T1000 (cell line): ENCODE results near the gene MANF.
"Not testable (repeated sequence)": the region's sequence is repeated elsewhere in the genome, so short reads cannot be mapped to it uniquely, and the experiment has no call there.

Experiments
- DNase-seq: peaks from one replicate; lab custom pipeline; 2025; ENCODE audit warnings: mixed read lengths; lab: John Stamatoyannopoulos, UW

MANF gene

DNA sequence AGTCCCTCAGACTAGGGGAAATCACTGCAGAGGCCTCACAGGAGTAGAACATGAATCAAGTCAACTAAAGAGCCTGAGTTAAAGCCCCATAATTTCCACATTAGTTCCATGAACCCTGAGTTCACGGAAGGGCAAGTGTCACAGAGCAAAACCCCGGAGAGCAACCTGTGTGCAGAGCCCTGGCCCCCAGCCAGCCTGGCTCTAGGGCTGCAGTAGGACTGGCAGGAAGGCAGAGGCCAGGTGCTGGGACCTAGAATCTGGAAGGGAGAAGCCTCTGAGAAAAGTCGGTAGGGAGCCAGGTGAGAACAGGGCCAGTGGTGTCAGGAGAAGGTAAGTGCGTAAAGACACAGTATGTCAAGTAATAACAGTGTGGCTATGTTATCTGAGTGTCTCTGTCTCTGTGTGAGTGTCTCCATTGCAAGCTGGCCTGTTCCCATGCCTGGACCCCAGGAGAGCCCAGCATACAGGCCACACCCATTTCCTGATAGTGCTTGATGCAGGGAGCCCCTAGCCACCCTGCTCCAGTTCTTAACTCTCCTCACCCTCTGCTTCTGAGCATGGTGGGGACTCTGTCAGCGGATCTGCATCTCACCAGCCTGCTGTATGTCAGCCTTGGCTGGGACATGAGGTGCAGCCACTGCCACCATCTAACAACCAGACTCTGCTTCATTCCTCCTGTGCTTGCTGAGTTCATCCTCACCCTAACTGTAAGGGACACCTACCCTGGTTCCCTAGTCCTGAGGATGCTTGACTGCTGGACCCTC is 11.3 kb upstream of the MANF start:
- no peak for DNase-seq

DNA sequence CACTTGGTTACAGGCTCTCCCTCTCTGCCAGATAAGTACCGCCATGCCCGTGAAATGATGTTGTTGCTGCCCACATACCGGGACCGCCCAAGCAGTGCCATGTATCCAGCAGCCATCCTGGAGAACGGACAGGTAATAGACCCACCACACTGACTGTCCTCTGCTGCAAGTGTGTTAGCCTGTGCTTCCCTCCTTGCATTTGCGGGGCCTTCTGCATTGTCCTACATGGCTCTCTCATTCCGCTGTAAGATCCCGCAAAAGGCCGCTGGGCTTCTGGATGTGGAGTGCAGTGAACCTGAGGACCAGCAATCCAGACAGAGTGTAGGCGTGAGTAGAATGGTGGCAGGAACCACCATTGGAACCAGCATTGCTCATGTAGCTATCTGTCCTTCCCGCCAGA is 10.6 kb upstream of the MANF start:
- DNase-seq = no peak

DNA sequence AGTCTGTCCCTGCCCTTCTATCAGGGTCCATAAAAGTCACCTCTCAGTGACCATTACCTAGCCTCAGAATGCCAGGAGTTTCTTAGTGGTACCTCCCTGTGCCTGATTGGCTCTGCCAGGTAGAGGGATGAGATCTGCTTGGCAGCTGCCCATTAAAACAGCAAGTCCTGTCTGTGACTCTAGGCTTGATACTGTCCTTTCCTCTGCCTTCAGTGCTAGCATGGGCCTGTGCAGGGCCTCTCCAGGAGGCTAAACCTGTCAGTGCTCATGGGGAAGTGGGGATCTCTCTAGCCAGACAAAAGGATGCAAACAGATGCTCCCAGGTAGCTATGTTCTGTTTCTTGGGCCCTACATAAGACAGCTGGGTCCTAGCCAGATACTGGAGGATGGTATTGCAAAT is 10.0 kb upstream of the MANF start:
- no peak for DNase-seq

DNA sequence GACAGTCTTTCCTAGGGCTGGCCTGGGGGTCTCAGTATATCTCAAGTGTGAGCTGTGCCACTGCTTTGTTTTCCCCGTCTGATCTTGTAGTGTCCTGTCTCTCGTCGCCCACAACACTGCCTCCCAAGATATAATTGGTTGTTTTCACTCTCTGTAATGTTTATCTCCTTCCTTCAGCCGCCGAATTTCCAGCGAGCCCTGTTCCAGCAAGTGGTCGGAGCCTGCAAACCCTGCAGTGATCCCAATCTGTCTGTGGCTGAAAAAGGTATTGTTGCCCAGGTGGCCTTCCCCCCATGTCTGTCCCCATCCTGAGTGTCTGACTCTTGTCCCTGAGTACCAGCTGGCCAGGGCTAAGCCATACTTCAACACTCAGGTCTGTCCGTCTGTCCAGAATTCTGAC is 9.5 kb upstream of the MANF start:
- DNase-seq = no peak

DNA sequence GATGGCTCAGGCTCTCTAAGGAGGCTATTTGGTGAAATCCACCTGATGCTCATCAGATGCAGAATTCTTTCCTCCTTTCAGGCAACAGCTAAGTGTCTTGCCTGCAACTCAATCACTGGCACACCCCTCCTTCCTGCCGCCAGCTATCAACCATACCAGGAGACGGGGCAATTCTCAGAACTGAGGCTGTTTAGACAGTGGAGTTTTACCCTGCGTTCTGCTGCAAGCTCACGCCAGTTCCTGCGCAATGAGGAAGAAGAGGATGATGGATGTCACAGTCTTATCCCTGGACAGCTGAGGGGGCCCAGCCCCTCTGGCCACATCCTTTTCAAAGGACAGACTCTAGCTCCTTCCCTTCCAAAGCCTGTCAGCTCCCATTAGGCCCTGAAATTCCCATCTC is 7.0 kb upstream of the MANF start:
- DNase-seq = no peak

DNA sequence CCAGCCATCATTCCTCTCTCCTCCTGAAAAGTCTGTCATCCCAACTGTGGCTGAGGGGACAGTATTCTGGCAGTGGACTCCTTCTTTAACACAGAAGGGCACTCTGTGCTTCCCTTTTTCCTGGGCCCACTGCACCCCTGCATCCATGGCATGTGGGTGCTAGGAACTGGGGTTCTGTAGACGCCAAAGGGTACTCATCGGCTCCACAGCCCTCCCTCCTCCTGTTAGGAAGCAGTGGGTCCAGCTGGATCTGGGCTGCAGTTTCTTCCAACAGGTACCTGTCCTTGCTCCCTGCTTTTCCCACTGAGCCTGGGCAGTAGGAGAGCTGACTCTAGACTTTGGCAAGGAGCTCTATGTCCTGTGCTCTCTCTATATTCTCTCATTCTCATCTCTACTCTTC is 6.4 kb upstream of the MANF start:
- no peak for DNase-seq

DNA sequence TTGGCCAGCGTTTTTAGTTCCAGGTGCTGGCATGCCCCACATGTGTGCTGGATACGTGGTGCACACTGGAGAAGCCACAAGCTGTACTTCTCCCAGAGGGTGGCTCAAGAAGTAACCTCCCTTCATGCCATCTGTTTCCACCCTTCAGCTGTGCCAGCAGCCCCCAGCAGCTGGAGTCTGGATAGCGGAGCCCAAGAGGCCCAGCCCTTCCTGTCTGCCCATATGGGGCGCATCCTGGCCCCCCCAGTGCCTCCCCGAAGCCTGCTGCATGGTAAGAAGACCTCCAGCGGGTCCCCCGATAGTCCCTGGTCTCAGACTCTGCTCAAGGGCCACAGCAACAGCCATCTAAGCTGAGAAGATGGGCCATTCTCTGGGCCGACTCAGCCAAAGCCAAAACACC is 5.8 kb upstream of the MANF start:
- DNase-seq = no peak

DNA sequence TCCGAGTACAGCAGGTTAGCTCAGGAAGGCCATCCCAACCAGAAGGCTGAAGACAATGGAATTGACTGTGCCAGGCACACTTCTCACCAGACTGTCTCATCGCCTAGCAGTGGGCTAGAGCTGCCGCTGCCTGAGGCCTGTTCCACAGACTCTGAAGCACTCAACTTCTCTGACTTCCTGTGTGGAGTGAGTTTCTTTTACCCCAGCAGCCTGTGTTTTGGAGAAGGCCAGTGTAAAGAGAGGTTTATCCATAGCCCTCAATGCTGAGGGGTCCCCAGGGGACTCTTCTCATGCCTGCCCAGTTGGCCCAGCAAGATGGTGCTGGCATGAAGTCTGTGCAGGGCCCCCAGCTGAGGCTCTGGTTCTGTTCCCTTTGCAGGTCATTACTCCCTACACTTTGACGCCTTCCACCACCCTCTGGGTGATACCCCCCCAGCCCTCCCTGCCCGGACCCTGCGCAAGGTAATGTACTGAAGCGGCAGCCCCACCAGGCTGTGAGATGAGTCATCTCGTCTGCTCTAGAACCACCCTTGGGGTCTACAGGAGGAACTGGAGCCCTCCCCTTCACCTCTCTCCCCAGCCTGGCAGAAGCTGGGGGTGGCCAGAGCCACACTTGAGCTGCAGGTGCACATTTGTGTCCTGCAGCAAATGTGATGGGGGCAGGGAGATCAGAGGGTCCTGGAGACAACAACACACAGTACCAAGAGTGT is 5.2 kb upstream of the MANF start:
- DNase-seq = no peak

DNA sequence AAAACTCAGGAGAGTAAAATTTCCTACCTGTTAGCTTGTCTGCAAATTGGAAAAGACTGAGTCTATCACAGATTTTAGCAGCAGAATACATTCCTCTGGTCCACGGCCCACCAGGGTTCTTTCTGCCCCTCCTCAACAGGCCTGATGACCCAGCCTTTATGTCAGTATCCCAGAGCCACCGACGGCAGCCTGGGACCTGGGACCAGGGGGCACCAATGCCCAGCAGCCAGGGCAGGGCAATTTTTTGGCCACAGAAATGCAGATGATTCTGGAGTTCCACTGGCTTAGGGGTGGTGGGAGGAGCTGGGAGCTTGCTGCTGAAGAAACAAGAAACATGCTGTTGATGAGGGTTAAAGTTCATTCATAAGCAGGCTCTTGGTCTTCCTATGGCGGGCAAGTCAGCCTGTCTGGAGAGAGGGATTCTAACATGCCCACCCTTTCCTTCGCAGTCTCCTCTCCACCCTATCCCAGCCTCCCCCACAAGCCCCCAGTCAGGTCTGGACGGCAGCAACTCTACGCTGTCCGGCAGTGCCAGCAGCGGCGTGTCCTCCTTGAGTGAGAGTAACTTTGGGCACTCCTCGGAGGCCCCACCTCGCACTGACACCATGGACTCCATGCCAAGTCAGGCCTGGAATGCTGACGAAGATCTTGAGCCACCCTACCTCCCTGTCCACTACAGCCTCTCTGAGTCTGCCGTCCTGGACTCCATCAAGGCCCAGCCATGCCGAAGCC is 4.3 kb upstream of the MANF start:
- DNase-seq = no peak

DNA sequence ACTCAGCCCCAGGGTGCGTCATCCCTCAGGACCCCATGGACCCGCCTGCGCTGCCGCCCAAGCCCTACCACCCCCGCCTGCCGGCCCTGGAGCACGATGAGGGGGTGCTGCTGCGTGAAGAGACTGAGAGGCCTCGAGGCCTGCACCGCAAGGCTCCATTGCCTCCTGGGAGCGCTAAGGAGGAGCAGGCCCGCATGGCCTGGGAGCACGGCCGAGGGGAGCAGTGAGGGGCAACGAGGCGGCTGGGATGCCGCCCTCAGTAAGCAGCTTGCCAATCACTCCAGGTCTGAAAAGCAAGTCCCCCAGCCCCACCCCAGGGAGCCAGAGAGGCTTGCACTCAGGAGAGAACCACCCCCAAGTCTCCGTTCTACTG is 3.8 kb upstream of the MANF start:
- no peak for DNase-seq

DNA sequence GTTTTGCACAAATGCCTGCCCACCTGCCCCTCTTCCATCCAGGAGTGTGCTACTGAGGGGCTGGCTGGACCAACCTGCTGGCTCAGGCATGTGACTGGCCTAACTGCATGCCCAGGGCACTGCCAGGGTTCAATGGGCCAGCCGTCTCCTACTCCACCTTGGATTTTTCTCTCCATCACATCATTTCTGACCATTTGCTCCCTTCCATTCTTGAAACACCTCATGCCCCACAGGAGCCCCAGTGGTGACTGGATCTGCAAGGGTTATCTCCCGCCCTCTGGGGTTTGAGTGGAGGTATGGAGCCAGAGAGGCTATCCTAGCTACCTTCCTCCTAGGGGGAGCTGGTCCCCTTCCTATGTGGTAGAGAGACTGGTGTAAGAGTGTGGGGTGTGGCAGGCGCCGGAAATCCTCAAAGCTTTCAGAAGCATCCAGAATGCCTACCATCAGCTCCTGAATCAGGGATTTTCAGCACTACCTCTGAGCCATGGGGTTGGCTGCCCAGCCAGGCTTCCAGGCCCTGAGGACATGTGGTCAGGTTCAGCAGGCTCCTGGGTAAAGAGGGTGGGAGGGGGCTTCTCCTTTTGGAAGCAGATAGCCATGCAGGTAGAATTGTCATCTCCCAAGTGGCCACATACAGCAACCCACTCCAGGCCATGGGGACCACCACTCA is 2.9 kb upstream of the MANF start:
- no peak for DNase-seq

DNA sequence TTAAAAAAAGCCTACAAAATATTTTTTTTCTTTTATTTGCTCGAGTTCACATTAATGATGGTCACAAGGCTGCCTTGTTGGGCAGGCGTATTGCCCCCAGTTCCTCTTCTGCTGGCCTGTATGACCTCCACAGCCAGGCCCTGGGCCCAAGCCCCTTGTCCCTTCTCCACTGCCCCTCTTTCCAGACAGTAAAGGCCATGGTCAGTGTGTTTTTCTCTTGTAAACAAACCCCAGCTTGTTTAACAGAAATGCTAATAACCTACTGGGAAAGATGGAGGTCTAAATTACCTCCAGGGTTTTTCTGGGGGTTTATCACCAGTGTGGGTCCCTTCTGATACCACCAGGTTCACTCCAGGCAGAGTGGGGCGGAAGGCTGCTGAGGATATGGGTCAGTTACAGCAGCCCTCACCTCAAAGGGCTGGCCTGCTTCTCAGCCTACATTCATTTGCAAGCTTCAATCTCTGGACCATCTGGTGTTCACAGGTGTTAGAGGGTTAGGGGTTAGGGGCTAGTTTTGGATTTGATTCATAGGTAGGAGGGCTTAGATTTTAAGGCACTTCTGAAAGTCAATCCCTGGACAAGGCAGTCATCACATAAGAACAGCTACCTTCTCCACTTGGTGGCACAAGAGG is 2.0 kb upstream of the MANF start:
- DNase-seq = no peak

DNA sequence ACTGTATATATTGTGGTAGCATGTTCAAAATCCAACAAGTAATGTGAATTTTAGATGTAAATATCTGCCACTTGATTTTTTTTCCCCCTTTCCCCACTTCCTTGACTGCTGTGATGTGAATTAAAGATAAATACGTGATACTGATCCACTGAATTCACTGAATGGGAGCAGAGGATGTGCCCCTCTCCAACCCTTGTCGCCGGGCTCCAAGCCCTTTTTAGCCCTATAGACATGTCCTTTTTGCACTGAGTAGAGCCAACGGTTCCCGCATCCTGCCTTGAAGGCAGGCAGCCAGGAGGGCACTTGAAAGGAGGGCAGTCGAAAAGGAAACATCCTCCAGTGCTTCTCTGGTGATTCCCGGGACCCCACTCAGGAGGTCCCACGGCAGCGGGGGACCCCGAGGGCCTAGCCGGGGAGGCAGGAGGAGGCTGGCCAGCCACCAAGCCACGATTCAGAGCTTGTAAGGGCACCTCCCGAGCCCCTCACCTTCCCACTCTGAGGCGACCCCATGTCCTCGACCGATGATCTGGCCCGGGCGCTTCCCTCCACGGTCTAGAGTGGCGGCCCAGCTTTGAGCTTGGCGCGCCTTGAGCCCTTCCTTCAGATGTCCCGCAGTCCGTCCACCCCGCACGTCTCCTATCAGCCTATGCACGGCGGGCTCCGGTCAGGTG is 901 bp upstream of the MANF start:
- DNase-seq = no peak

DNA sequence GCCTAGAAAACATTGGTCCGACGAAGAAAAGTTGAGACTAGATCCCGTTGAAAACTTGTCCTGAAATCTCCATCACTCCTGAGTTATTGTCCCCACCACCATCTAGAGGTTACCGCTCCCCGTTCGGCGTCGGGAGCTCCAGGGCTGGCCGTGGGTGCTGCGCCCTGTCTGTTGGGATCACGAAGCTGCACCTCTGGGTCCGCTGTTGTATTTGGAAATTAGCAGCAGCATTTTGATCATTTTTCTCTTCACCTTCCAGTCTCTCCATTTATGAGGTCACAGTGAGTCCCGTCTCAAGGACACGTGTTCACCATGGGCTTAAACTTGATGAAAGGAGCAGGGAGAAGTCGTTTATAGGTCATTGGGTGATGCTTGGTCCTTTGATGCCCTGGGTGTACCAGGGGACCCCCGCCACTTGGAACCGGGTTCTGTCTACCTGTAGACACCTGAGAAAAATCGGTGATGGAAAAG is 565 bp downstream of the MANF start:
- no peak for DNase-seq

DNA sequence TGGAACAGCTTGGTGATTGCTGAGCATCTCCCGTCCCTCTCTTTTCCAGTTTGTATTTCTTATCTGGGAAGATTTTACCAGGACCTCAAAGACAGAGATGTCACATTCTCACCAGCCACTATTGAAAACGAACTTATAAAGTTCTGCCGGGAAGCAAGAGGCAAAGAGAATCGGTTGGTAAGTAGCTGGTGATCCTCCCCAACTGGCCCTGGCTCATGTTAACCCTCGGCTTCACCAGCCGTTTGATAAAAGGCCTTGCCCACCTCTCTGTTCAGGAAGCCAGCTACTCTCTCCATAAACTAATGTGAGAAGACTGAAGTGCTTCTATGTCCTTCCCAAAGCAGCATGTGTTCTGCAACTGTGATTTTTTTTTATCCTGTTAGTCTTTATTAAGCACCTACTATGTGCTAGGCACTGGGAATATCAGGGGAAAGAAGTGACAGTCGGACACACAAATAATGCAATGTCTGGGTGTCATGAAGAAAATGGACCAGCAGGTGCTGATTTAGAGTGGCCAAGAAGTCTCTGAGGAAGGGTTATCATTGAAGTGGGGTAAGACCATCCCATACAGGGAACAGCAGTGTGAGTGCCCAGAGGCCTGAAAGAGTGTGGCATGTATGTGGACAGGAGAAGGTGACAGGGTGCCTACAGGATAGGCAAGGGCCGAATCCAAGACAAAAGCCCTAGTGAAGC is 1.2 kb downstream of the MANF start:
- DNase-seq = no peak

DNA sequence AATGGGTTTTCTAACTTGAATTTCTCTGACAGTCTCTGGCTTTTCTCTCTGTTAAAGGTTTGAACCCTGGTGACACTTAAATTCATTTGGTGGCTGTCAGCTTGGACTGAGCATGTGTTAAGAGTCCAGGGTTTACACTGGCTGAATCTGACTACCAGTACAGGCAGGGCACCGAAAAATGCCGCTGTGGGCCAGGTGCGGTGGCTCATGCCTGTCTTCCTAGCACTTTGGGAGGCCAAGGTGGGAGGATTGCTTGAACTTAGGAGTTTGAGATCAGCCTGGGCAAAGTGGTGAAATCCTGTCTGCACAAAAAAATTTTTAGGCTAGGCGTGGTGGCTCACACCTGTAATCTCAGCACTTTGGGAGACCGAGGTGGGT is 1.8 kb downstream of the MANF start:
- DNase-seq = no peak

DNA sequence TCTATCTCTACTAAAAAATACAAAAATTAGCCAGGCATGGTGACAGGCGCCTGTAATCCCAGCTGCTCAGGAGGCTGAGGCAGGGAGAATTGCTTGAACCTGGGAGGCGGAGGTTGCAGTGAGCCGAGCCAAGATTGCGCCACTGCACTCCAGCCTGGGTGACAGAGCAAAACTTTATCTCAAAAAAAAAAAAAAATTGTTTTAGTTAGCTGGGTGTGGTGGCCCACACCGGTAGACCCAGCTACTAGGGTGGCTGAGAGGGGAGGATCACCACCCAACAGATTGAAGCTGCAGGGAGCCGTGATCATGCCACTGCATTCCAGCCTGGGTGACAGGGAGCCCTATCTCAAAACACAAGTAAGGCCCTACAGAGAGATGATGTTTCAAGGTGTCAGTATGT is 2.2 kb downstream of the MANF start:
- DNase-seq = not testable (repeated sequence)

DNA sequence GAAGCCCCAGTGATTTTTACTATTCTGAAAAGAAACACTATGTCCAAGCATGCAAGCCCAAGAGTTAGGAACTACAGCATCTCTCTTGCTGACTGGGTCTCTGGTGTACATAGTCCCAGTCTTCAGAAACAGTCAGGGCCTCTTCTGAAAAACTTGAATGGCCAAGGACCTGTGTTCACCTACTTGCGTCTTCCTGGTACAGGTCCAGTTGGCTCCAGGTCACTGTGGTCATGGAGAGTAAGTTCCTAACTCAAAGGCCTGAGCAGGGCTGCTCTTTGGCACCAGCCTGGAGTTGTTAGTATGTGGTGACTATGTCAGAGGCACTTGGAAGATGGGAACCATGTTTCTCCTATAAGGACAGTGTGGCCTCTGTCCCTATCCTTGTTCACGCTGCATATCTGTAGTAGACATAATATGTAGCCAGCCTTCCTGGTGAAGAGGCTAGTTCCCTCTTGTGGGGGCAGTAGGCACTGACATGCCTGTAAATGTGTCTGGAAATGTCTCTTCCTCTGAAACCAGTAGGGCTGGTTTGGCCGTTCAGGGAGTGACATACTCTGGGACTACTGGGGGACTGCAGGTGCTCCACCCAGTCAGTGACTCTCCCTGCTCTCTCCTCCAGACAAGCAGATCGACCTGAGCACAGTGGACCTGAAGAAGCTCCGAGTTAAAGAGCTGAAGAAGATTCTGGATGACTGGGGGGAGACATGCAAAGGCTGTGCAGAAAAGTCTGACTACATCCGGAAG is 3.4 kb downstream of the MANF start:
- no peak for DNase-seq

DNA sequence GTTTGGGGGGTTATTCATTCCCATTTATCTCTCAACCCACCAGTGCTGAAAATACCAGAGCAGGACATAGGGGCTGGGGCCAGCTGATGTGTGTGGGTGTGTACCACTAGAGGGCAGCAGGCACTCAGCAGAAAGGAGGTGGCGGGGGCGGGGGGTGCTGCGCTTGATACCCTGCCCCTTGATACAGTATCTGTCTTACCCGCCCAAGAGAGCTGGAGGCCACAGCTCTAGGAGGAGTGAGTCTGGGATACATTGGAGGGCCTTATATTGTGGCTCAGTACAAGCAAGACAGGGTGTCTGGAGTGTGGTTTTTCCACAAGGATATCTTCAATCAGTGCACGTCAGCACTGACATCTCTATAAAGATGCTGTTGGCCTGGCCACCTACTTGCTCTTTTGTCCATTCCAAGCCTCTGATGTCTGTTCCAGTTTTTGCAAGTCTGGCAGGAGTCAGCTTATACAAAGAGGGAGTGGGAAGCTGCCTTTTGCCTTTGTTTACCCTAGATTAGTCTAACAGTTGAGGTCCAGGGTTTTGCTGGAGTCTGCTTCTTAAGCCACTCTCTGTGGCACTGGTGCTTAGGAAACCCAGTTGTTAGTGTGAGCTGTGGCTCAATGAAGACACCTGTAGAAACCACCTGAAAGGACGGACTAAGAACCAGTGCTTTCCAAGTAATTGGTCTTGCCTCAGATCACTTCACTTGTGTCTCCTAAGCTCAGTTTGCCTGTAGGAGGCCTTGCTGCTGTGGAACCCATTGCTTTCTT is 4.5 kb downstream of the MANF start:
- peak; percentile 24 for DNase-seq
